ENCODE results near the gene OR13C9. TPM values are rescaled to one million over a fixed set of nuclear protein-coding genes. Genes with fewer than 3 reads are reported as not detected.

Gene OR13C9
- total RNA-seq, 1 experiment from 2014 or later, result not detected

- no peak overlapping the region for H3K4me3 ChIP-seq (ENCODE audit: low read length)
- no peaks in the 10 kb centered on the region for H3K36me3 ChIP-seq (ENCODE audit: low read depth, low read length)
- H3K27ac ChIP-seq (ENCODE audit: low read length), result no peak overlapping the region
- no TSS peak for BruUV-seq (replicated peaks)
- H3K4me2 ChIP-seq (ENCODE audit: low read length), result no peak overlapping the region
- intact Hi-C loops (cut with micrococcal nuclease), result no loop called here
- no peak for TF ChIP-seq EZH2 (IDR thresholded peaks at IDR 0.05; ENCODE audit: low read length, unreplicated experiment)
- TF ChIP-seq CTCF (conservative IDR thresholded peaks at IDR 0.05; ENCODE audit: low read depth, low read length), result no peak
- TF ChIP-seq EZH2phosphoT487 (IDR thresholded peaks at IDR 0.05; ENCODE audit: borderline replicate concordance, low read length), result no peak
- DNase-seq (no peak), ATAC-seq (no peak)
- no peaks in the 10 kb centered on the region for H4K20me1 ChIP-seq (ENCODE audit: low read length)
- no peak overlapping the region for H3K9ac ChIP-seq (ENCODE audit: low read length)
- no peaks in the 10 kb centered on the region for H3K27me3 ChIP-seq (ENCODE audit: low read length)
- H2AFZ ChIP-seq (ENCODE audit: low read length), result no peak overlapping the region
- no peaks in the 10 kb centered on the region for H3F3A ChIP-seq (ENCODE audit: low read length, unreplicated experiment)
- POLR2A ChIA-PET (ENCODE audit: unreplicated experiment), result no interaction called here
- no peaks in the 10 kb centered on the region for H3K4me1 ChIP-seq (ENCODE audit: insufficient read depth, low read length)
- no peaks in the 10 kb centered on the region for H3K9me3 ChIP-seq (ENCODE audit: low read length)
- CTCF ChIA-PET, result no interaction called here
- no peaks in the 10 kb centered on the region for H3K9me2 ChIP-seq (replicated peaks; ENCODE audit: low read length)
- H3K79me2 ChIP-seq (ENCODE audit: low read length), result no peaks in the 10 kb centered on the region
Measured at GRCh38 chr9:104586496-104587180, 31.4 kb downstream of the OR13C9 start.

GRCh38 chr9:104580562-104580961 lies 37.4 kb downstream of the OR13C9 start:
- Histone ChIP-seq H3K27ac (ENCODE audit: low read length) (no peak overlapping the region), H3K9ac (ENCODE audit: low read length) (no peak overlapping the region), H3F3A (ENCODE audit: low read length, unreplicated experiment) (no peaks in the 10 kb centered on the region), H3K4me2 (ENCODE audit: low read length) (no peak overlapping the region), H3K9me3 (ENCODE audit: low read length) (no peaks in the 10 kb centered on the region), H3K9me2 (replicated peaks; ENCODE audit: low read length) (no peaks in the 10 kb centered on the region), H3K4me1 (ENCODE audit: insufficient read depth, low read length) (no peaks in the 10 kb centered on the region), H3K27me3 (ENCODE audit: low read length) (no peaks in the 10 kb centered on the region), H3K79me2 (ENCODE audit: low read length) (no peaks in the 10 kb centered on the region), H3K4me3 (ENCODE audit: low read length) (no peak overlapping the region), H2AFZ (ENCODE audit: low read length) (no peak overlapping the region), H3K36me3 (ENCODE audit: low read depth, low read length) (no peaks in the 10 kb centered on the region), H4K20me1 (ENCODE audit: low read length) (no peaks in the 10 kb centered on the region)
- BruUV-seq (replicated peaks), result no TSS peak
- intact Hi-C loops (cut with micrococcal nuclease), result no loop called here
- CTCF ChIA-PET, result no interaction called here
- TF ChIP-seq EZH2 (IDR thresholded peaks at IDR 0.05; ENCODE audit: low read length, unreplicated experiment) (no peak), CTCF (conservative IDR thresholded peaks at IDR 0.05; ENCODE audit: low read depth, low read length) (no peak), EZH2phosphoT487 (IDR thresholded peaks at IDR 0.05; ENCODE audit: borderline replicate concordance, low read length) (no peak)
- no peak for DNase-seq
- no peak for ATAC-seq
- POLR2A ChIA-PET (ENCODE audit: unreplicated experiment), result no interaction called here

DNA sequence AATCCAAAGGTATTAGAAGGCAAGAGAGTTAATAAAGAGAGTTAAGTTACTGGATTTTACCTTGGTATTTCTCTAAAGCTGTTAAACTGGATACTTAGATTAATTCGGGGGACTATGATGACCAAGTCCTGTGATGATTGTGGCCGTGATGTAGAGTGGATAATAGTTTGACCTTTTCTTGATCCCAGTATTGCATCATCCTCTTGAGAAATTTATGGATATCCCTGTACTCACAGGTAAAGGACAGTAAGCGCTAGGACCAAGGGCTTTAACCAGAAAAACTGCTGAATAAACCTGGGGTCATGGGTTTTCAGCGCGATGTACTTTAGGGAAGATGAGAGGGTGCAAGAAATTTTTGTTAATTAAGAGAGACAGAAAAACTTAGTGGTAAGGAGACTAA lies 40.7 kb downstream of the OR13C9 start:
- Histone ChIP-seq H3K36me3 (ENCODE audit: low read depth, low read length) (no peaks in the 10 kb centered on the region), H3K9me3 (ENCODE audit: low read length) (no peaks in the 10 kb centered on the region), H3K79me2 (ENCODE audit: low read length) (no peaks in the 10 kb centered on the region), H3K9me2 (replicated peaks; ENCODE audit: low read length) (no peaks in the 10 kb centered on the region), H3K4me1 (ENCODE audit: insufficient read depth, low read length) (no peaks in the 10 kb centered on the region), H3F3A (ENCODE audit: low read length, unreplicated experiment) (no peaks in the 10 kb centered on the region), H3K4me3 (ENCODE audit: low read length) (no peak overlapping the region), H3K27ac (ENCODE audit: low read length) (no peak overlapping the region), H4K20me1 (ENCODE audit: low read length) (no peaks in the 10 kb centered on the region), H3K9ac (ENCODE audit: low read length) (no peak overlapping the region), H3K27me3 (ENCODE audit: low read length) (no peaks in the 10 kb centered on the region), H3K4me2 (ENCODE audit: low read length) (no peak overlapping the region), H2AFZ (ENCODE audit: low read length) (no peak overlapping the region)
- POLR2A ChIA-PET (ENCODE audit: unreplicated experiment), result no interaction called here
- no TSS peak for BruUV-seq (replicated peaks)
- intact Hi-C loops (cut with micrococcal nuclease), result no loop called here
- CTCF ChIA-PET, result no interaction called here
- DNase-seq (no peak), ATAC-seq (no peak)
- TF ChIP-seq EZH2 (IDR thresholded peaks at IDR 0.05; ENCODE audit: low read length, unreplicated experiment) (no peak), CTCF (conservative IDR thresholded peaks at IDR 0.05; ENCODE audit: low read depth, low read length) (no peak), EZH2phosphoT487 (IDR thresholded peaks at IDR 0.05; ENCODE audit: borderline replicate concordance, low read length) (no peak)

Measured in PC-3 (cell line).